Colonic mucosa (tissue), 4 donors: ENCODE results near the gene PLCB1. TPM values are rescaled to one million over a fixed set of nuclear protein-coding genes. Genes with fewer than 3 reads are reported as not detected.

Experiments used
- DNase-seq: peaks from one replicate; pipeline ENCODE4 v3.0.0-alpha.2; 2020
- H3K27ac ChIP-seq: fragments of 200-600 bp; one replicate; pipeline ENCODE4 v1.8.0; 2021
- H3K27me3 ChIP-seq: fragments of 200-600 bp; one replicate; pipeline ENCODE4 v1.8.0; 2021
- H3K36me3 ChIP-seq: fragments of 200-600 bp; one replicate; pipeline ENCODE4 v1.8.0; 2021
- H3K4me1 ChIP-seq: fragments of 200-600 bp; one replicate; pipeline ENCODE4 v1.8.0; 2021; ENCODE audit warnings: mild to moderate bottlenecking
- H3K4me3 ChIP-seq: fragments of 200-600 bp; one replicate; pipeline ENCODE4 v1.8.0; 2021
- H3K9ac ChIP-seq, 2 donors: one replicate each; pipeline ENCODE4 v1.7.0; 2013; ENCODE audit warnings: control low read depth in 2 of 2, low read depth in 2 of 2, low read length in 2 of 2
- H3K9me3 ChIP-seq: fragments of 200-600 bp; one replicate; pipeline ENCODE4 v1.8.0; 2021
- CTCF ChIP-seq: fragments of 200-600 bp; IDR thresholded peaks from one replicate; pipeline ENCODE4 v1.8.0; 2022; ENCODE audit warnings: antibody characterized with exemption, mild to moderate bottlenecking
- intact Hi-C: fragments of 100-400 bp; cut with DNase I; formaldehyde crosslinking; loops from one replicate; pipeline ENCODE4 v1.14.1; 2022
- total RNA-seq, 2 donors: library from RNA; stranded (reverse); fragmentation: NEBNext Ultra II Directional in 1 of 2; extraction: Animal tissue kit (Norgen Biotek cat#: 25700) in 1 of 2; gene quantifications; one replicate each; pipeline ENCODE4 v1.2.1, GENCODE V29; 2021
- donor health status: healthy.
- donor health status: DM: no; HTN: no; CAD: no.
- donor health status: DM: no; HTN: no; CAD: no.

Gene PLCB1
- total RNA-seq, 2 donors from 2014 or later, result 8.3 to 9.6 TPM

GRCh38 chr20:8386991-8387390 lies 254.9 kb downstream of the PLCB1 start:
- Histone ChIP-seq H3K36me3 (no peaks in the 10 kb centered on the region), H3K4me1 (no peaks in the 10 kb centered on the region), H3K9ac (no peak overlapping the region), H3K4me3 (no peak overlapping the region), H3K27ac (no peak overlapping the region), H3K9me3 (no peaks in the 10 kb centered on the region), H3K27me3 (no peaks in the 10 kb centered on the region)
- DNase-seq, result no peak
- intact Hi-C loops, result loop anchor here (10.0 kb wide), 1 partner anchor 342 kb away; no protein-coding TSS in a partner anchor
- no peak for TF ChIP-seq CTCF

DNA sequence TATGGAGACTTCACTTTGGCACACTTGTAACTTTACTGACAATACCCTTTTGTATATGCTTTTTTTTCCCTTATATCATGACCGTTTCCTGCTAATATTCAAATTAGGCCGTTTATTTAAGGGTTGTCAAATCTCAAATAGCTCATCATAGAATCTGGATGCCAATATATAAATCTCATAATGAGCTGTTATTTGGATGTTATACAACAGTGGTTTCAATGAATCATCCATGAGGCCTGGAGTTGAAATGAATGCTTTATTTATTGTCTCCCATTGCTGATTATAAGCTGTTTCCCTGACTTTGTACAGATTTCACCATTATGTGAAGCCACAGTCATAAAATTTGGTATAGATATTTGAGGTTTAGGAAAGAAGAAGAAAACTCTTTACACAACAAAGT lies 256.1 kb downstream of the PLCB1 start:
- no peak for TF ChIP-seq CTCF
- Histone ChIP-seq H3K4me3 (no peak overlapping the region), H3K27me3 (no peaks in the 10 kb centered on the region), H3K9me3 (no peaks in the 10 kb centered on the region), H3K36me3 (no peaks in the 10 kb centered on the region), H3K27ac (no peak overlapping the region), H3K9ac (no peak overlapping the region), H3K4me1 (no peaks in the 10 kb centered on the region)
- no peak for DNase-seq
- intact Hi-C loops, result loop anchor here (2.0 to 10.0 kb wide), 2 partner anchors 255 to 343 kb away; partner anchors contain the start of gene PLCB1

GRCh38 chr20:8388707-8389106 lies 256.6 kb downstream of the PLCB1 start:
- intact Hi-C loops, result loop anchor here (2.0 to 10.0 kb wide), 2 partner anchors 256 to 344 kb away; partner anchors contain the start of gene PLCB1
- TF ChIP-seq CTCF, result no peak
- Histone ChIP-seq H3K27ac (no peak overlapping the region), H3K36me3 (no peaks in the 10 kb centered on the region), H3K9ac (no peak overlapping the region), H3K4me1 (no peaks in the 10 kb centered on the region), H3K9me3 (no peaks in the 10 kb centered on the region), H3K27me3 (no peaks in the 10 kb centered on the region), H3K4me3 (no peak overlapping the region)
- no peak for DNase-seq

GRCh38 chr20:8389381-8390036 lies 257.4 kb downstream of the PLCB1 start:
- H3K4me3 ChIP-seq, result no peak overlapping the region
- H3K27ac ChIP-seq, result no peak overlapping the region
- H3K9me3 ChIP-seq, result no peaks in the 10 kb centered on the region
- no peaks in the 10 kb centered on the region for H3K36me3 ChIP-seq
- TF ChIP-seq CTCF, result peak; percentile 35
- no peaks in the 10 kb centered on the region for H3K4me1 ChIP-seq
- no peak for DNase-seq
- intact Hi-C loops, result loop anchor here (2.0 to 10.0 kb wide), 3 partner anchors 257 to 345 kb away; partner anchors contain the start of gene PLCB1
- no peaks in the 10 kb centered on the region for H3K27me3 ChIP-seq
- H3K9ac ChIP-seq, result no peak overlapping the region

GRCh38 chr20:8390037-8390433 lies 258.0 kb downstream of the PLCB1 start:
- Histone ChIP-seq H3K4me3 (no peak overlapping the region), H3K9me3 (no peaks in the 10 kb centered on the region), H3K4me1 (no peaks in the 10 kb centered on the region), H3K36me3 (no peaks in the 10 kb centered on the region), H3K27ac (no peak overlapping the region), H3K27me3 (no peaks in the 10 kb centered on the region), H3K9ac (no peak overlapping the region)
- no peak for TF ChIP-seq CTCF
- DNase-seq, result no peak
- intact Hi-C loops, result loop anchor here (10.0 kb wide), 1 partner anchor 325 kb away; no protein-coding TSS in a partner anchor
